Mammary epithelial cell (primary cell): ENCODE measurements around the gene C1QC.

Experiments used
- EZH2 ChIP-seq: IDR thresholded peaks from 2 replicates; pipeline ENCODE4 v1.6.1; 2012; ENCODE audit warnings: low read length, inconsistent platforms, borderline replicate concordance
- TF ChIP-seq, protein P1 (sequence below), 2 donors: IDR thresholded peaks in 1 of 2; conservative IDR thresholded peaks in 1 of 2; 2 replicates each; pipeline ENCODE4 v1.5.1; 2011 to 2012; ENCODE audit warnings: inconsistent platforms in 2 of 2, low read length in 2 of 2, mild to moderate bottlenecking in 2 of 2, control low read depth in 1 of 2, low read depth in 1 of 2; ENCODE audit not compliant: insufficient read depth in 1 of 2; ENCODE audit errors: extremely low read depth in 1 of 2

GRCh38 chr1:22606161-22606560 is 37.3 kb upstream of the C1QC start:
- TF ChIP-seq, protein P1, sequence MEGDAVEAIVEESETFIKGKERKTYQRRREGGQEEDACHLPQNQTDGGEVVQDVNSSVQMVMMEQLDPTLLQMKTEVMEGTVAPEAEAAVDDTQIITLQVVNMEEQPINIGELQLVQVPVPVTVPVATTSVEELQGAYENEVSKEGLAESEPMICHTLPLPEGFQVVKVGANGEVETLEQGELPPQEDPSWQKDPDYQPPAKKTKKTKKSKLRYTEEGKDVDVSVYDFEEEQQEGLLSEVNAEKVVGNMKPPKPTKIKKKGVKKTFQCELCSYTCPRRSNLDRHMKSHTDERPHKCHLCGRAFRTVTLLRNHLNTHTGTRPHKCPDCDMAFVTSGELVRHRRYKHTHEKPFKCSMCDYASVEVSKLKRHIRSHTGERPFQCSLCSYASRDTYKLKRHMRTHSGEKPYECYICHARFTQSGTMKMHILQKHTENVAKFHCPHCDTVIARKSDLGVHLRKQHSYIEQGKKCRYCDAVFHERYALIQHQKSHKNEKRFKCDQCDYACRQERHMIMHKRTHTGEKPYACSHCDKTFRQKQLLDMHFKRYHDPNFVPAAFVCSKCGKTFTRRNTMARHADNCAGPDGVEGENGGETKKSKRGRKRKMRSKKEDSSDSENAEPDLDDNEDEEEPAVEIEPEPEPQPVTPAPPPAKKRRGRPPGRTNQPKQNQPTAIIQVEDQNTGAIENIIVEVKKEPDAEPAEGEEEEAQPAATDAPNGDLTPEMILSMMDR (conservative IDR thresholded peaks at IDR 0.05 in 1 of 2, IDR thresholded peaks at IDR 0.05 in 1 of 2; ENCODE audit: extremely low read depth in 1 of 2, insufficient read depth in 1 of 2, low read depth in 1 of 2, low read length in 2 of 2): no peak
- TF ChIP-seq EZH2: no peak
